Ishikawa (cell line): ENCODE results near the gene TPX2.

Experiments
- CEBPB ChIP-seq: IDR thresholded peaks from 2 replicates; pipeline ENCODE4 v1.6.1; 2012
- CREB1 ChIP-seq: IDR thresholded peaks from 2 replicates; pipeline ENCODE4 v1.6.1; 2012; ENCODE audit warnings: low read depth
- EGR1 ChIP-seq: IDR thresholded peaks from 2 replicates; pipeline ENCODE4 v1.6.1; 2012
- EP300 ChIP-seq: IDR thresholded peaks from 2 replicates; pipeline ENCODE4 v1.6.1; 2012; ENCODE audit warnings: borderline replicate concordance
- FOXM1 ChIP-seq: IDR thresholded peaks from 2 replicates; pipeline ENCODE4 v1.6.1; 2012; ENCODE audit warnings: low read depth, borderline replicate concordance
- MAX ChIP-seq: IDR thresholded peaks from 2 replicates; pipeline ENCODE4 v1.6.1; 2012
- NFIC ChIP-seq: IDR thresholded peaks from 2 replicates; pipeline ENCODE4 v1.6.1; 2012
- RAD21 ChIP-seq: IDR thresholded peaks from 2 replicates; pipeline ENCODE4 v1.6.1; 2012; ENCODE audit warnings: low read depth
- REST ChIP-seq: IDR thresholded peaks from 2 replicates; pipeline ENCODE4 v1.6.1; 2012; ENCODE audit warnings: low read depth, mild to moderate bottlenecking
- TCF12 ChIP-seq: IDR thresholded peaks from 2 replicates; pipeline ENCODE4 v1.6.1; 2012; ENCODE audit warnings: low read depth
- TEAD4 ChIP-seq: IDR thresholded peaks from 2 replicates; pipeline ENCODE4 v1.6.1; 2012
- USF1 ChIP-seq: IDR thresholded peaks from 2 replicates; pipeline ENCODE4 v1.6.1; 2012
- YY1 ChIP-seq: IDR thresholded peaks from 2 replicates; pipeline ENCODE4 v1.6.1; 2012; ENCODE audit warnings: low read depth
- ZBTB7A ChIP-seq: IDR thresholded peaks from 2 replicates; pipeline ENCODE4 v1.6.1; 2012; ENCODE audit warnings: low read depth

The TPX2 gene

GRCh38 chr20:31845300-31845863 is 106.3 kb downstream of the TPX2 start, which contains the start of gene FOXS1:
Gene FOXS1, minus strand, starts transcription at chr20:31845604. Its CDS starts 62 bp downstream, at chr20:31845542.
- TF ChIP-seq TCF12 (0 out of 2 replicates have a peak, but pooled peaks have one; percentile 41), RAD21 (peak; percentile 4; the same call in 1 of the 2 replicates), USF1 (no peak)

GRCh38 chr20:31846793-31847138 is 107.7 kb downstream of the TPX2 start:
- TF ChIP-seq REST (no peak), EP300 (no peak), ZBTB7A (no peak), MAX (no peak), FOXM1 (no peak), YY1 (no peak), RAD21 (no peak), TEAD4 (no peak), USF1 (no peak)

- TF ChIP-seq USF1 (no peak), CEBPB (no peak), REST (no peak)
Observed at GRCh38 chr20:31848088-31848999, 109.3 kb downstream of the TPX2 start.

DNA sequence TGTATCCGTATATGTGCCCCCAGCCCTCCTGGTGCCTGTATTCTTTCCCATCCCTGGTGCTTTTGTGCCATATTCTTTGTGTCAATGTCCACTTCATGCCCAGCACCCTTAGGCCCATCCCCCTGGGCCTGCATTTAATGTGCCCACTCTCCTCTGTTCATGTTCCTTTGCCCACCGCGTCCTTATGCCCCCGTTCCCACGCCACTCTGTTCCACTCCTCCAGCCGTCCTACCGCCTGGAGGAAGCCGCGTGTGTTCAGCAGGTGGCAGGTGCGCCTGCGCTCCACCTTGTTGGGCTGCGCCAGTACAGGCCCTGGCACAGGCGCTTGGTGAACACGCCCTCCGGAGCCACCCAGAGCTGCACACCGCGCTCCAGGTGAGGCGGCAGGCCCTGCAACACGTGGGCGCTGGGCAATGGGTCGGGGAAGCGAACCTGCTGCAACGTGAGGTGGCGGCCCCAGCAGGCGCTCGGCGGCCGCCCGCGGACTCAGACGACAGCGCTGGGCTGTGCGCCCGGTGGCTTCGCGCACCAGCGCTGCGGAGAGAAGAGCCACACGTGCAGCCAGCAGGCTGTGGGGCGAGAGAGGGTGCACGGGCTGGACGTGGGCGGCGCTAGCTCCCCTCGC is 110.3 kb downstream of the TPX2 start:
- TF ChIP-seq TEAD4: no peak
- TF ChIP-seq MAX: peak; percentile 100
- TF ChIP-seq YY1: no peak
- TF ChIP-seq NFIC: peak; percentile 79; the same call in 1 of the 2 replicates
- peak; percentile 64 for TF ChIP-seq TCF12
- peak; percentile 57; the same call in 1 of the 2 replicates for TF ChIP-seq EGR1
- TF ChIP-seq EP300: peak; percentile 39; the same call in 1 of the 2 replicates
- peak; percentile 89 for TF ChIP-seq USF1
- TF ChIP-seq REST: no peak
- TF ChIP-seq FOXM1: no peak
- no peak for TF ChIP-seq CREB1
- no peak for TF ChIP-seq CEBPB
